ENCODE results near the gene FAM204A. TPM values are rescaled to one million over a fixed set of nuclear protein-coding genes. Genes with fewer than 3 reads are reported as not detected.

The FAM204A gene
- total RNA-seq, 1 experiment from 2014 or later = 49.5 TPM

DNA sequence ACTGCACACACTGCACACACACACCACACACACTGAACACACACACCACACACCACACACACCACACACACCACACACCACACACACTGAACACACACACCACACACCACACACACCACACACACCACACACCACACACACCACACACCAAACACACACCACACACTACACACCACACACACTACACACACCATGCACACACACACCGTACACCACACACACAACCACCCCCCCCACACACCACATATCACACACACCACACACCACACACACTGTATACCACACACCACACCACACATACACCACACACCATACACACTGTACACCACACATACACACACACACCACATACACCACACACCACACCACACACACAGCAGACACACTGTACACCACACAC lies 59.5 kb downstream of the FAM204A start:
- DNase-seq (ENCODE audit: low read depth) = no peak

DNA sequence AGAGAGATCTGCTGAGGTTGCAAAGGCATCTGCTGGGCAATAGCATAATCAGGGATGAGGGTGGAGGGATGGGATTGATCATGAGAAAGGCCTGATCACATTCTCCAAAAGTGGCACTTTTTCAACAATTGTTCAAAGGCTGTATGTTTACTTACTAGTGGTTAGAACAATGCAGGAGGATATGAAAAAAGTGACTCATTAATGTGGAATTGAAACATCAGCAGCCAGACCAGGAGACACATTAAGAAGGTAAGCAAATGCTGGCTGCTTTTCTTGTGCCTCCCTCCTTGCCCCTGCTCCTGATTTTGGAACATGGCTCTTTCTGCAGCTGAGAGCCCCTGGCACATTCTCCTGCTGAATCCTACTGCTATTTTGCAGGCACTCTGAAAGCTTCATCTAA lies 63.5 kb downstream of the FAM204A start:
- DNase-seq (ENCODE audit: low read depth) = no peak

DNA sequence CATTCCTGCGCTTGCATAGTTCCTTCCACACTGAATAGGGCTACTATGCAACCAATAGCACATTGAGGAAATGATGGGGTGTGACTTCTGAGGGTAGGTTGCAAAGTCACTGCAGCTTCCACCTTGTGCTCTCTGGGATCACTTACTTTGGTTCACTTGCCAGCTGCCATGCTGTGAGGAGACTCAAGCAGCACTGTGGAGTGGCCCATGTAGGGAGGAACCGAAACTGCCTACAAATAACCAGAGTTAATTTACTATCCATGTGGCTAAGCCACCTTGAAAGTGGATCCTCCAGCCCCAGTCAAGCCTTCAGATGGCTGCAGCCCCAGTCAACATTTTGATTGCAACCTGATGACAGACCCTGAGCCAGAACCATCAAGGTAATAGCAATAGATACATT lies 64.3 kb downstream of the FAM204A start:
- DNase-seq (ENCODE audit: low read depth) = no peak

DNA sequence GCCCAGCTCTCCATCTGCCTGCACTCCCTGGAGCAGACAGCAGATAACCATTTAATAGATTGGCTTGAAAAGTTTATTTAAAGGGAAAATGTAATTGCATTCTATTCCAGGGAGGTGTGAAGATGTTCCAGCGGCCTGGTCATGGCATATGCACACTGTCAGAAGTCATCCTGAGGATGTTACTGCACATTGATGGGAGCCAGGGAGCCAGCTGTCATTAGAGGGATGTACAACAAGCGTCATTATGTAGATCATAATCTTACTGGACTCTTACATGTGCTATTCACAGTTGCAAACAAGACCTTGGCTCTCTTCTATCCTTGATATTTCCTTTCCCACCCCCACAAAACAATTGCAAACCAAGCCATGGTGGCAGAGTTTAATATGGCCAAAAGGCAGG lies 65.4 kb downstream of the FAM204A start:
- no peak for DNase-seq (ENCODE audit: low read depth)

DNA sequence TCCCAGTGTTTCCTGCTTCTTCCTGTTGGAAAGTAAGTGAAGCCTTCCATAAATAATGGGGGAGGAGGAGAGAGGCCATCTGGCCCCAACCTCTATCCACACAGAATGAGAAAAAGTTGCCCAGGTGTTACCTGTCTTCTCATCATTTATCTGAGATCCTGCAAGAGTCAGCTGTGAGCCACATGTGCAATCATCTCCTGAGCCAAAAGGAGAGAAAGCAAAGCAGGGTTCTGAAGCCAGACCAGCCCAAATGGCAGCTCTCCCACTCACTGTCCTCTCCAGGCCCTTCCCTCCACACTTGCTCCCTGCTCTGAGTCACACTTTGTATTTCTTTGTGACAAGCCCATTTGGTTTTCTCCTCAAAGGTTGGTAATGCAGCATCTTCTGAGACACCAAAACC lies 65.9 kb downstream of the FAM204A start:
- DNase-seq (ENCODE audit: low read depth) = no peak

DNA sequence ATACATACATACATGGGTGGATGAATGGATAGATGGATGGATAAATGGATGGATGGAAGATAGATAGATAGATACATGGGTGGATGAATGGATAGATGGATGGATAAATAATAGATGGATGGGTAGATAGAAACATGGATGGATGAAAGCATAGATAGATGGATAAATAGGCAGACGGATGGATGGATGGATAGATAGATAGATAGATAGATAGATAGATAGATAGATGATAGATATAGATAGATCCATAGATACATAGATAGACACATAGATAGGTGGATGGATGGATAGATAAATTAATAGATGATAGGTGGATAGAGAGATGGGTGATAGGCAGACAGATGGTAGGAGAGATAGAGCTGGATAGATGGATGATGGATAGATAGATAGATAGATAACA lies 68.5 kb downstream of the FAM204A start:
- DNase-seq (ENCODE audit: low read depth) = no peak

DNA sequence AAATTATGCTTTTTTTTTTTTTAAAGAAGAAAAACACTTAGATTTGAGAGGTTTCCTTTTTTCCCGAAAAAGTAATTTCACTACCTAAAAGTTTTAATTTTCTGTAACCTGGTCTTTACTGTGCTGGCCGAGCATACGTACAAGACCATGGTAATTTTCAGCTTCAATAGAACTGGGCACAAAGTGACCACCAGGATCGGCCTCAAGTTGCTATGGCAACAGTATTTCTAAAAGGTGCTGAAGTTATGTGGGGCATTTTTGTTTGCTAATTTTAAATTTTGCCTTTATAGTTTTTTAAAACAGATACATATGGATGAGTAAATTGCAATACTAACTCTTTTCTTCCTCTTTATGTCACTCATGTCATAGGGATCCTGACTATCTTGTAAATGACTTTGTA lies 69.4 kb downstream of the FAM204A start:
- no peak for DNase-seq (ENCODE audit: low read depth)

DNA sequence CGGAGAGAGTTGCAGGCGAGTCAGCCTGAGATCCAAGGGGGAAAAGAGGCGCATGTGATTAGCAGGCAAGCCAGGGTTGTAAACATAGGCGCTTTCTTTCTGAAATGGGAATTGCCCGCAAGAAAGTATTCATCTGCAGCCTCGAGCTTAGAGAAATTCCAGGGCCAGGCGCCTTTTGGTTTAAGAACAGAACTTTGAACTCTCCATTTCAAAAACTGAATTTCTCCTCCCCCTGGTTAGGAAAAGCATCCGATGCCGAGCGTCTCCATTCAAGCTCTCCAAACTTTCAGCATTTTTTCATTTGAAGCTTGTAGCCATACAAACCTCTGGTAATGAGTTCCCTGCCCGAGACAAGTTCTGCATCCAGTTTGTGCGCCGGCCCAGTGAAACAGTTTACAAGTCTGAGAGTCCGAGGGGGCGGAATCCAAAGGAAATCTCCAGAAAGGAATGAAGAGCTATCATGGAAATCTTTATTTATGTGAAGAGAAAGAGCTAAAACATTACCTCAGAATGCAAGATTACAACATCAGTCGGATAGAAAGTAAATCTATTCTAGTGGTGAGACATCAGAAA lies 69.9 kb downstream of the FAM204A start:
- DNase-seq (ENCODE audit: low read depth) = no peak

DNA sequence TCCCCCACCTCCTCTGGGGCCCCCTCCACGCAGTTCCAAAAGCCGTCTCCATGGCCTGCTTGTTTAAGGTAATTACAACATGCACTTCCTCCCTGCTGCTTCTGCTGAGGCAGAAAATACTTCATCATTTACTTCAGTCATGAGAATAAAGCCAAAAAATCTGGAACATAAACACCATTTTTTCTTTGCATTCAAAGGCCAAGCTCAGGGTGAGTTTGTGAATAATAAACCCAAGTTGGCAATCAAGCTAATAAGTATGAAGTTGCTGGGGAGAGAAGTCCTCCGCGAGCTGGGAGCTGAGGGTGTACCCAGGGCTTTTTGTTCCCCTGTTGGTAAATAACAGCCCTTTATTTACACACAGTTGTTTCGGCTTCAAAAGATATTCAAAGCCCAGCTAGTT lies 70.5 kb downstream of the FAM204A start:
- no peak for DNase-seq (ENCODE audit: low read depth)

DNA sequence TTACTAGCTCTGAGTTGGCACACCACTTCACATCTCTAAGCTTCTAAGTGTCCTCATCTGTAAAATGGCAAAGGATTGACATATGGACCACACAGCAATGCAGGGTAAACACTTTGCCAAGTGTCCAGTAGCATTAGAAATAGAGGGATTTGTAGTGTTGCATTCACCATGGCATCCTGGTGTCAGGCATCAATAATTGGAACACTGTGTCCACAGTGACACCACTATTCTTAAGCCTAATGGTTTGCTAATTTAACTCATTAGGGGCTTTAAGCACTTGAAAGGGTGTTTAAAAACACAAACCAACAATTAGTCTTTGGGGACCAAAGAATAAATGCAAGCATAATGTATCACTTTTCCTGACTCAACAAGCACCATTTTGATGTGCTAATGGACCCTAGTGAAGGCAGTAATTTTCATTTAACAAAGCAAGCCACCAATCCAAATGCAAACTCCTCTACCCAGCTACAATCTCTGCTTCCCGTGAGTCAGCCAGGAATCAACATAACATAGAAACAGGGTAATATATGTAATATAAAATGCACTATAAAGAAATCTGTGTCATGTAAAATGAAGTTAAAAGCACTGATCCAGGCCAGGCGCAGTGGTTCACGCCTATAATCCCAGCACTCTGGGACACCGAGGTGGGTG lies 75.9 kb downstream of the FAM204A start:
- no peak for DNase-seq (ENCODE audit: low read depth)

DNA sequence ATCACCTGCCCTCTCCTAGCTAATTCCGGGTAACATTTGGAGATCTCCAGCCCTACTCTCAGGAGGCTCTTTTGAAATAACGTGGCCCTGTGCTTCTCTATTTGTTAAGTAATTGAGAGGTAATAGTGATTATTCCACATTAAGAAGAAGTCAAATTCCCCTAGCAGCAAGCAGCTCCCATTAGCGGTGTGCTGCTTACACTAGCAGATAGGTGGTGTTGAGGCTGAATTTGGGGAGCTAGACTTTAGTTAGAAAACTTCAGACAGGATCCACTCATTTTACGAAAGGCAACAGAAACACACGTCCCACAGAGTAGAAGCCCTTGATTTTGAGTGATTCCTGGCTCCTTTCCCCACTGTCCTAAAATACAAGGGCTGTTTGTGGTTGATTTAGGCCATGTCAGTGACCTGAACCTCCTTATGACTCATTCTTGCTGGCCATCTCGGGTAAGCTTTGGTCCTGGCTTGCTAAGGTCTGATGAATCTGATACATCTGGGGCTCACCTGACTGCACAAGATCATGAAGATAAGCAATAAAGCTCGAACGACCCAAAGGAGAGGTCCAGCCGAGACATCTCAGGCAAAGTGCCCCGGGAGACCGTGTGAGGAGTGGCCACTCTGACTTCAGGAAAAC lies 77.2 kb downstream of the FAM204A start:
- DNase-seq (ENCODE audit: low read depth) = peak; percentile 39

DNA sequence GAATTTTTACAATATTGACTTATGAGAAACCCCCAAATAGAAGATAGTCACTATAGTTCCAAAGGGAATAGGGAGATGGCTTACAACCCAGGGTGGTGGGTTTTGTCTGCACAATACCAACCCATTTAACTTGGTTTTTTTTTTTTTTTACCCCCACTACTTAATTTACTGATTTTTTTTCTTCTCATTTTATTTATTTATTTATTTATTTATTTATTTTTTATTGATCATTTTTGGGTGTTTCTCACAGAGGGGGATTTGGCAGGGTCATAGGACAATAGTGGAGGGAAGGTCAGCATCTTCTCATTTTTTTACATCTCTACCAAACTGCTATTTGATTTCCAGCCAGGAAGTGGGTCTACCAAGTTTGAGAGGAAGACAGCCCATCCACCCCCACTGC lies 77.9 kb downstream of the FAM204A start:
- DNase-seq (ENCODE audit: low read depth) = no peak

DNA sequence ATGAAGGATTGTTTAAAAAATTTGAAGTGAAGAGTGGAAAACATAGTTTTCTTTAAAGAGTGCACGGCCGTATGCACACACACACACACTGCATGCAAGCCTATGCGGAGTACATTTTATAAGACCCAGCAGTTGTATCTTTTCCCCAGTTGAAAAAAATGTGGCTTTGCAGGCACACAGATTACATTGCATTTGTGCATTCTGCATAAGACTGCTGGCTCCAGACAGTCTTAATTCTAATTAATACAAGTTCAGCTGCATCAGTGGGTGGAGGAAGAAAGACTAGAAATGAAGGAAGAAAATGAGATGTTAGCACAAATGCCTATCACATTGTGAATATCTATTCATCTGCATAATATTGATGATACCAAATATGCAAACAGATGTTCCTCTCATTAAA lies 79.6 kb downstream of the FAM204A start:
- DNase-seq (ENCODE audit: low read depth) = no peak

DNA sequence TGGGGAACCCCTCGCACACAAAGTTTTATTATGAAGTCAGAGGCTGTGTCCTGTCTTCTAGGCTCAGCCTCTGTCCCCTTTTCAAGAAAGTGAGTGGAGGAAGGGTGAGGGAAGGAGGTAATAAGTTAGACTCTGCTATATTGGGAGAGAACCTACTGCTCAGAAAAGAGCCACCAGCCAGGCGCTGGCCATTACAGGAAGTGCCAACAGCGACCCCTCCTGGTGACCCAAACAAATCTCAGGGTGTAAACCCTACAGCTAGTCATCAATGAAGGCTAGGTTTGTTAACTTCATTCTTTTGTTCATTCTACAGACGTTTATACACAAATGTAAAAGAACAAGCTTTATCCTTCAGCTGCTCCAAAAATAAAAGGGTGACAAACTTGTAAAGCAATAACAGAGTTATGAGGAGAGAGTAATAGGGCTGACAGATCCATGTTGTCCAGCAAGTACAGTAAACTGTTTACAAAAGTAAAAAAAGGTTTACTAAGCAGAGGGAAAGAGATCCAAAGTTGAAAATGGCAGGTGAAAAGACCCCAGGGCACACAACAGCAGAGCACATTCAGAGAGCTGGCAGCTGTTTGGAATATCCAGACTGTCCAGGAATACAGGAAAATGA lies 82.7 kb downstream of the FAM204A start:
- peak; percentile 14 for DNase-seq (ENCODE audit: low read depth)

DNA sequence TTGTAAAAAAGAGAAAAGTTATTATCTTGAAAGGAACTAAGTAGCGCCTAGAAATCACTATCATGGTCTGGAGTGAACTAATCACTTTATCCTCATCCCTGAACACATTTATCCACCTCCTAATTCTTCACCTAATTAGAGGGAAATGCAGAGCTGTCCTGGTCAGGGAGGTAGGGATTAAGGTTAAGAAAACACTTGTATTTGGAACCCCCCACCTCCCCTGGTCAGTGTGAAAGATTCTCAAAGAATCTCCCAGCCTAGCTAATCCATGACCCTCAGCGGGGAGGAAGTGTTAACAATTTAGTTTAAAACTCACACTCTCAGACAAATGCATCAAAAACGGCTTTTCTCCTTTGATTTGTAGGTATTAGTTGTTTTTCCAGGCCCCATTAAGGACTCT lies 83.8 kb downstream of the FAM204A start:
- no peak for DNase-seq (ENCODE audit: low read depth)

DNA sequence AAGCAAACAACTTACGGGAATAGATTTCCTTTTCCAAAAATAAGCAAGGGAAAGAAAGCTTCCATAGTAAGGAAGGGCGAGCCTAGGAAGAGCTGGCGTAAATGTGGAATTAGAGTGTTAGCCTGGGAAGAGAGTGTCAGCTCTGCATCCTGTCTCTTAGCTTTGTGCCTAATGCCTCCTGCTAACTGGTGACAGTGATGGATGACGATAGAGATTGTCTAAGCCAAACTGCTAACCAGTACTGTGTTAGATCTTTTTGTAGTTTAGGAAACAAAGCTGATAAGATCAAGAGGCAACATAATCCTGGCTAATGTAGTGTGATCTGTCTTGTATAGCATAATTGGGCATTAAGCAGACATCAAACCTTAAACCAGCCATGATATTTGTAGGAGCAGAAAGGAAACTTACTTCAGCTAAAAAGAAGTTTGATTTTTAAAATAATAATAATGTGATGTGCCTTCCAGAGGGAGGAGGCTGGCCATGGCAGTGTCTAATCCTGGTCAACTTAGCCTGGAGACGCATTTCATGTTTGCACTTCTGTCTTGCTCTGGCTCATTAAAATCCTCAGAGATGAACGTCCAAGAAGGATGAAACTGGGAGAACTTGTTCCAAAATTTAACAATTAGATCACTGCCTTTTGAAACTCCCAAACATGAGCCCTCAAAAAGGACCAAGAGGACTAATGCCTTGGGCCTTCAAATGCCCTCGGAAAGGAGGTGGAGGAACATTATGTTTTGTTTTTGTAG lies 85.1 kb downstream of the FAM204A start:
- no peak for DNase-seq (ENCODE audit: low read depth)

DNA sequence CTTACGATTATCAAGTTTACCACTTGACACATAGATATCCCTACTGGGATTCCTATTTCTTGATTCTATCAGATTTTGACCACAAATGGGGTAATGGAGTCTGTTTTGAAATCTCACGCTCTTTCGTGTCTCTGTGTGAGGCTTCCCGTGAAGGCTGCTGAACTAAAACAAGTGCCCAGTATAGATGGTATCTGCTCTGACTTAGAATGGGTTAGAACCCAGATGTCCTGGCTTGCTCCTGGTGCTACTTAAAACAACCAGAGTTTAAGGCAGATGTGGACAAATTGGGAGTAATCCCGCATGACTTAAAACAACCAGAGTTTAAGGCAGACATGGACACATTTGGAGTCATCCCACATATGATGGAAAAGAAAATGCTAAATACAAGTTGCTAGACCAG lies 85.9 kb downstream of the FAM204A start:
- DNase-seq (ENCODE audit: low read depth) = no peak

DNA sequence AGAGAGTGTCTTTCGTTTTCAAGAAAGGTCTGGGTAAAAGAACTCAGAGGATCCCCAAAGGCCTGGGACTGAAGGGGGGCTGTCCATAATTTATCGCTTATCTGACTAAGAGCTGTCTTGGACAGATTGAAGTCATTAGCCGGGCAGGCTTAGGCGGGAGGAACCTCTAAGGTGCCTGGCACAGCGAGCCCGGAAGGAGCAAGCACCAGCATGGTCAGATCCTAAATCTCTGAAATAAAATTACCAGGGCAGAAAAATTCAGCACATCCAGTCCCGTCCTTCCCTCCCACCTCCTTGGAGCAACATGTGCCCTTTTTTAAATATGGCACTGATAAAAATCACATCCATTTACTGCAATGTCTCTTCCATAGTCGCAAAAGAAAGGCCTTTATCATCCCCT lies 86.8 kb downstream of the FAM204A start:
- no peak for DNase-seq (ENCODE audit: low read depth)

DNA sequence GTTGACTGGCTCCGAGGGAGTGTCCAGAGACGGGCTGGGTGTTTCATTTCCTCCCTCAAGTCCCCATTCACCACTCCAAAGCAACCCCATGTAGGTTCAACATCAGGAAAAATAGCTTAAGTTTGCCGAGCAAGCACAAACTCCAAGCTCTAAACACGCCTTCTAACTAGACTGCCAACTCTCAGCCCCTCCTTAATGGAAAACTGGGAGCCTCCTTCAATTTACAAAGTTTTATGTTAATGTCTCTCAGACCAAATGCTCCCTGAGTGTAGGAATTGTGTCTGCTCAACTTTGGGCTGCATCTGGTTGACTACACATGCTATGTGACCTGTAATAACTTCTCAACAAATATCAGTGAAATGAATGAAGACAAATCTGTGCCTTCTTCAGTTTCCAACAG lies 87.5 kb downstream of the FAM204A start:
- no peak for DNase-seq (ENCODE audit: low read depth)

DNA sequence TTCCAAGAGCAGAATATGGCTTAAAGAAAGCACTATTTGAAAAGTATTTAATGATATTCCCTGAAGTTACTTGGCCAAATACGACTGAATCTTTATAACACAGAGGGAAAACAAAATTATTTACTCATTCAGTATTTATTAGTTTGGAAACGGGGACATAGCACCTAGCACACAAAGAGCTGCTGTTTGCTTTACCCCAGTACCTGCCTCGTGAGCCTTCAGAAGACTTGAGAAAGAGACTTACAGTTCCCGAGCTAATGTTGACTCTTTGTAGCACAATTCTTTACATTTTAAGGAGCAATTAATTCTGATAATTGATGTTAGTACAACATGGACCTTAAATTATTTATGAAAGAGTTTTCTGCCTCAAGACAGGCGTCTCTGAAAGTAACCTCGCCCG lies 88.7 kb downstream of the FAM204A start:
- DNase-seq (ENCODE audit: low read depth) = no peak

DNA sequence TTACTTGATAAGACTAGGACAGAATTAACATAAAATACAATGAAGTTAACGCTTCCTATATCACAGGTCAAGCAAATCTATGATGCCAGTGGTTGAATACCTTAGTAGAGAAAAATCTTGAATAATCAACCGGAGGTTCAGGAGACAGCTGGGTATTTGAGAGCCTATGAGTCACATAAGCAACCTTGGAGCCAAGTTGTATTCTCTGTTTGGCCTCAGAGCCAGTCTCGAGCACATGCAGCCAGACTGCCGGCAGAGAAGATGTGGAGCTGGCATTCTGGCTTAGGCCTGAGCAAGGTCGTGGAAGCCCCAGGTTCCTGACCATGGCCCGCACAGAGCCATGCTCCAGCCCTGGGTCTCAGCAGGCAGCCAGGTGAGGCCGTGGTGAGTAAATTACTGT lies 90.3 kb downstream of the FAM204A start:
- peak; percentile 5 for DNase-seq (ENCODE audit: low read depth)

DNA sequence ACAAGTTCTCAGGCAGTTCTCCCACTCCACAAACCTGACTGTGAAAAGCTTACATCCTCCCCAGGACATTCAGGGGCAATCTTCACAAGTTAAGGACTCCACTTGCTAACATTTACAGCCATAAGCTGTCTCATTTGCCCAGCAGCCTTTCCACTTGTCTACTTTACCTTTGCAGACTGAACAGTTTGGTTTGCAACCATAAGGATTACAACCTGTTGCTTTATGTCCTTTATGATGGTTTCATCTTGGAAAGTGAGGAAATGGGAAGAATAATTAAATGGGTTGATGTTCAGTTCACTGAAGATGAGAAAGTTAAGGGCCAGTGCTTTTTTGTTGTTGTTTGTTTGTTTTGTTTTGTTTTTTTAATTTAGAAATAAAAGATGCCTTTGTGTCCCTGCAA lies 92.4 kb downstream of the FAM204A start:
- no peak for DNase-seq (ENCODE audit: low read depth)
